ENCODE results near the gene LRRC8D.

DNA sequence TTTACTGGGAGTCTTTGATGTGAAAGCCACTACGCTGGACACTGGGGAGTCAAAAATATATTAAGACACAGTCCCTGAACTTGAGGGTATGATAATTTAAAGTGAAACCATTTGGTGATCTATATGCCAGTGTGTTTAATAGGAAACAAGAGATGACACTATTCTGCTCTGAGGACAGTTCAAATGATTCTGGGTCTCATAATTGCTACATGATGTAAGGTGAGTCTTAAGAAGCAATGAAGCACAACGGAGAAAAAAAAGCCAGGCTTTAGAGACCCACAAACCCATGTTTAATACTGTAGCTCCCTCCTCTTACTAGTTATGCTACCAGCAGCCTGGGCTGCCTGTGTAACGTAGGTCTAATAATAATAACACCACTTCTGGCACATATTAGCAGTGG, 14.2 kb upstream of the LRRC8D start:
- TF ChIP-seq, protein P1, sequence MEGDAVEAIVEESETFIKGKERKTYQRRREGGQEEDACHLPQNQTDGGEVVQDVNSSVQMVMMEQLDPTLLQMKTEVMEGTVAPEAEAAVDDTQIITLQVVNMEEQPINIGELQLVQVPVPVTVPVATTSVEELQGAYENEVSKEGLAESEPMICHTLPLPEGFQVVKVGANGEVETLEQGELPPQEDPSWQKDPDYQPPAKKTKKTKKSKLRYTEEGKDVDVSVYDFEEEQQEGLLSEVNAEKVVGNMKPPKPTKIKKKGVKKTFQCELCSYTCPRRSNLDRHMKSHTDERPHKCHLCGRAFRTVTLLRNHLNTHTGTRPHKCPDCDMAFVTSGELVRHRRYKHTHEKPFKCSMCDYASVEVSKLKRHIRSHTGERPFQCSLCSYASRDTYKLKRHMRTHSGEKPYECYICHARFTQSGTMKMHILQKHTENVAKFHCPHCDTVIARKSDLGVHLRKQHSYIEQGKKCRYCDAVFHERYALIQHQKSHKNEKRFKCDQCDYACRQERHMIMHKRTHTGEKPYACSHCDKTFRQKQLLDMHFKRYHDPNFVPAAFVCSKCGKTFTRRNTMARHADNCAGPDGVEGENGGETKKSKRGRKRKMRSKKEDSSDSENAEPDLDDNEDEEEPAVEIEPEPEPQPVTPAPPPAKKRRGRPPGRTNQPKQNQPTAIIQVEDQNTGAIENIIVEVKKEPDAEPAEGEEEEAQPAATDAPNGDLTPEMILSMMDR (IDR thresholded peaks at IDR 0.05): no peak
- TF ChIP-seq TCF7L2 (IDR thresholded peaks at IDR 0.05; ENCODE audit: low read depth, low read length) (no peak), REST (IDR thresholded peaks at IDR 0.05; ENCODE audit: insufficient read depth in 1 of 2, low read depth in 2 of 2, low read length in 1 of 2) (no peak), POLR2AphosphoS5 (IDR thresholded peaks at IDR 0.05; ENCODE audit: low read depth, low read length) (no peak)

Data from Panc1 (cell line).